IMR-90 (cell line): ENCODE measurements around the gene EPHX1. TPM values are rescaled to one million over a fixed set of nuclear protein-coding genes. Genes with fewer than 3 reads are reported as not detected.
A peak's percentile ranks its signal among the peaks of the same experiment; 100 is the strongest.

ENCODE experiments used
- ATAC-seq: fragments of 200-7000 bp; cut with Tn5 transposase; 2 replicates; pipeline ENCODE4 v1.9.1; 2020; ENCODE audit warnings: low read depth, mild to moderate bottlenecking, moderate library complexity
- BruUV-seq: library from RNA; stranded (reverse); fragments of 400-500 nt; replicated peaks from 2 replicates; lab custom pipeline; 2021; lab: Mats Ljungman, UMichigan
- CTCF ChIA-PET: fragments of 300-600 bp; formaldehyde crosslinking; extraction: SDS; loops from one replicate; lab custom pipeline; 2021; ENCODE audit warnings: antibody characterized with exemption; lab: Yijun Ruan, JAX
- POLR2A ChIA-PET: fragments of 300-600 bp; sonication (Branson Sonifier 250); formaldehyde crosslinking; loops from one replicate; lab custom pipeline; 2022; ENCODE audit warnings: antibody characterized with exemption; ENCODE audit not compliant: unreplicated experiment; lab: Charles Lee
- DNase-seq: peaks from one replicate; pipeline ENCODE4 v3.0.0; 2013
- H2AFZ ChIP-seq: replicated peaks from 2 replicates; pipeline ENCODE3; 2013; ENCODE audit warnings: low read length, mild to moderate bottlenecking; ENCODE audit not compliant: poor library complexity
- H2AK5ac ChIP-seq: 2 replicates; pipeline ENCODE4 v1.6.1; 2013; ENCODE audit warnings: low read depth, low read length, inconsistent platforms
- H2AK9ac ChIP-seq: replicated peaks from 2 replicates; pipeline ENCODE3; 2013; ENCODE audit warnings: mild to moderate bottlenecking, low read depth, low read length, moderate library complexity; ENCODE audit not compliant: poor library complexity
- H2BK120ac ChIP-seq: 2 replicates; pipeline ENCODE4 v1.6.1; 2013; ENCODE audit warnings: low read depth, low read length, inconsistent platforms
- H2BK15ac ChIP-seq: 3 replicates; pipeline ENCODE4 v1.6.1; 2013; ENCODE audit warnings: low read depth, low read length, inconsistent platforms
- H2BK20ac ChIP-seq: 2 replicates; pipeline ENCODE4 v1.6.1; 2013; ENCODE audit warnings: low read depth, mild to moderate bottlenecking, inconsistent platforms, low read length, moderate library complexity
- H2BK5ac ChIP-seq: 2 replicates; pipeline ENCODE4 v1.6.1; 2013; ENCODE audit warnings: mild to moderate bottlenecking, low read depth, low read length, inconsistent platforms; ENCODE audit not compliant: poor library complexity, severe bottlenecking
- H3K14ac ChIP-seq: replicated peaks from 2 replicates; pipeline ENCODE4 v1.6.1; 2013; ENCODE audit warnings: low read depth, low read length, inconsistent platforms
- H3K18ac ChIP-seq: 2 replicates; pipeline ENCODE4 v1.6.1; 2013; ENCODE audit warnings: low read depth, low read length, control low read depth
- H3K23ac ChIP-seq: 2 replicates; pipeline ENCODE4 v1.6.1; 2013; ENCODE audit warnings: low read depth, low read length, inconsistent platforms
- H3K27ac ChIP-seq: 2 replicates; pipeline ENCODE4 v1.5.1; 2013; ENCODE audit warnings: mild to moderate bottlenecking, control low read depth, low read length; ENCODE audit not compliant: insufficient read depth
- H3K27me3 ChIP-seq: 2 replicates; pipeline ENCODE4 v1.6.1; 2013; ENCODE audit warnings: low read length; ENCODE audit not compliant: control insufficient read depth, insufficient read depth
- H3K36me3 ChIP-seq: 2 replicates; pipeline ENCODE4 v1.6.1; 2013; ENCODE audit warnings: low read length, mixed read lengths; ENCODE audit not compliant: control insufficient read depth, insufficient read depth
- H3K4ac ChIP-seq: 2 replicates; pipeline ENCODE4 v1.6.1; 2013; ENCODE audit warnings: low read depth, low read length, inconsistent platforms
- H3K4me1 ChIP-seq: 2 replicates; pipeline ENCODE4 v1.6.1; 2013; ENCODE audit warnings: low read length, mixed read lengths; ENCODE audit not compliant: control insufficient read depth, insufficient read depth
- H3K4me2 ChIP-seq: 2 replicates; pipeline ENCODE4 v1.6.1; 2013; ENCODE audit warnings: low read depth, mild to moderate bottlenecking, control low read depth, low read length, moderate library complexity
- H3K4me3 ChIP-seq: 2 replicates; pipeline ENCODE4 v1.5.1; 2013; ENCODE audit warnings: low read depth, mild to moderate bottlenecking, control low read depth, low read length, moderate library complexity; ENCODE audit not compliant: insufficient read depth
- H3K56ac ChIP-seq: 2 replicates; pipeline ENCODE4 v1.6.1; 2013; ENCODE audit warnings: low read length, inconsistent platforms; ENCODE audit not compliant: insufficient read depth; ENCODE audit errors: extremely low read depth
- H3K79me1 ChIP-seq, 2 experiments: 2 replicates each; pipeline ENCODE4 v1.6.1; 2013; ENCODE audit warnings: low read length in 2 of 2, inconsistent platforms in 1 of 2, low read depth in 1 of 2
- H3K9ac ChIP-seq: 2 replicates; pipeline ENCODE4 v1.6.1; 2013; ENCODE audit warnings: low read depth, low read length, control low read depth
- H3K9me1 ChIP-seq: 2 replicates; pipeline ENCODE4 v1.6.1; 2013; ENCODE audit warnings: low read length, inconsistent platforms; ENCODE audit not compliant: insufficient read depth
- H3K9me3 ChIP-seq: 2 replicates; pipeline ENCODE4 v1.6.1; 2013; ENCODE audit warnings: low read length; ENCODE audit not compliant: control insufficient read depth, insufficient read depth
- H4K20me1 ChIP-seq: 2 replicates; pipeline ENCODE4 v1.6.1; 2013; ENCODE audit warnings: low read length, inconsistent platforms; ENCODE audit not compliant: insufficient read depth
- H4K5ac ChIP-seq: 2 replicates; pipeline ENCODE4 v1.6.1; 2013; ENCODE audit warnings: mild to moderate bottlenecking, low read depth, low read length, control low read depth
- H4K8ac ChIP-seq, 2 experiments: 2 replicates each; pipeline ENCODE4 v1.6.1; 2013; ENCODE audit warnings: low read depth in 2 of 2, low read length in 2 of 2, control low read depth in 1 of 2, inconsistent platforms in 1 of 2
- H4K91ac ChIP-seq: 2 replicates; pipeline ENCODE4 v1.6.1; 2013; ENCODE audit warnings: low read depth, low read length, inconsistent platforms; ENCODE audit not compliant: insufficient read depth
- CEBPB ChIP-seq: IDR thresholded peaks from 2 replicates; pipeline ENCODE4 v1.6.1; 2012; ENCODE audit warnings: low read depth, low read length, improper control_type of control experiment
- CHD1 ChIP-seq: IDR thresholded peaks from 2 replicates; pipeline ENCODE4 v1.6.1; 2012; ENCODE audit warnings: low read depth, low read length, improper control_type of control experiment
- FOS ChIP-seq: fragments of 150-350 bp; IDR thresholded peaks from 2 replicates; pipeline ENCODE4 v1.6.1; 2016; ENCODE audit warnings: low read depth, low read length
- MAZ ChIP-seq: IDR thresholded peaks from 2 replicates; pipeline ENCODE4 v1.6.1; 2012; ENCODE audit warnings: low read depth, mild to moderate bottlenecking, low read length, improper control_type of control experiment, moderate library complexity, borderline replicate concordance
- MXI1 ChIP-seq: IDR thresholded peaks from 2 replicates; pipeline ENCODE4 v1.6.1; 2012; ENCODE audit warnings: low read depth, mild to moderate bottlenecking, low read length, moderate library complexity, borderline replicate concordance
- RAD21 ChIP-seq: IDR thresholded peaks from 2 replicates; pipeline ENCODE4 v1.6.1; 2012; ENCODE audit warnings: low read length, improper control_type of control experiment
- USF2 ChIP-seq: fragments of 150-350 bp; IDR thresholded peaks from 2 replicates; pipeline ENCODE4 v1.6.1; 2017; ENCODE audit warnings: mild to moderate bottlenecking, antibody characterized with exemption, low read length, low read depth
- WGBS, 2 experiments: methylation state at CpG; one replicate each; pipeline versions ENCODE4 v1.1.5 to v1.1.7; 2013; ENCODE audit warnings: missing lambda C conversion rate in 2 of 2; ENCODE audit not compliant: insufficient read length in 1 of 2; ENCODE audit errors: extremely low coverage in 2 of 2; 5-methylcytosine and 5-hydroxymethylcytosine counted together
- dilution Hi-C: fragments of 300-500 bp; cut with HindIII; formaldehyde crosslinking; loops from one replicate; pipeline ENCODE4 v1.14.3; 2018; ENCODE audit warnings: low sequenced_read_pairs; ENCODE audit not compliant: unreplicated experiment
- in situ Hi-C: fragments of 300-500 bp; cut with MboI; formaldehyde crosslinking; loops from 3 replicates; pipeline ENCODE4 v1.14.3; 2019; ENCODE audit warnings: low sequenced_read_pairs, inconsistent platforms, mixed read lengths
- intact Hi-C: fragments of 100-400 bp; cut with micrococcal nuclease; formaldehyde crosslinking; loops from 2 replicates; pipeline ENCODE4 v1.10.0; 2022
- polyA plus RNA-seq, 3 experiments: library from polyadenylated mRNA; depleted of rRNA; stranded (reverse); fragments of >200 nt; gene quantifications; 2 replicates each; pipeline ENCODE4 v1.2.3, GENCODE V29; 2012; ENCODE audit warnings: low replicate concordance in 1 of 3
- total RNA-seq: library from RNA; depleted of rRNA; stranded (reverse); fragments of >200 nt; gene quantifications from 2 replicates; pipeline ENCODE4 v1.2.3, GENCODE V29; 2012

The EPHX1 gene
- total and polyA plus RNA-seq, 2 of the 4 experiments (the other 2 are of a cell fraction) = 20.3 to 46.3 TPM

GRCh38 chr1:225809842-225810578, at the start of gene EPHX1 (continued):
- TF ChIP-seq USF2 = no peak
- TF ChIP-seq RAD21 = peak; percentile 24; the same call in 1 of the 2 replicates

GRCh38 chr1:225760531-225760930, 49.4 kb upstream of the EPHX1 start:
- in situ Hi-C loops (no loop called here), dilution Hi-C loops (no loop called here), intact Hi-C loops (no loop called here)
- CTCF ChIA-PET = interaction anchor here (0.6 kb wide), 1 partner anchor 102 kb away, joined by 3 read pairs; no protein-coding TSS in a partner anchor
- Histone ChIP-seq H2AFZ (no peak overlapping the region), H3K27me3 (no peaks in the 10 kb centered on the region), H3K4ac (no peak overlapping the region), H4K91ac (no peak overlapping the region), H3K9ac (no peak overlapping the region), H4K5ac (no peak overlapping the region), H2BK20ac (no peak overlapping the region), H3K4me1 (peaks cover 24% of the 10 kb centered on the region), H3K56ac (no peak overlapping the region), H3K9me1 (peaks cover 18% of the 10 kb centered on the region), H3K36me3 (no peaks in the 10 kb centered on the region), H4K8ac (no peak overlapping the region), H3K18ac (no peak overlapping the region), H2AK5ac (no peak overlapping the region), H3K27ac (no peak overlapping the region), H3K4me2 (no peak overlapping the region), H3K23ac (no peak overlapping the region), H2BK5ac (no peak overlapping the region), H3K9me3 (no peaks in the 10 kb centered on the region), H2BK15ac (no peak overlapping the region), H3K4me3 (no peak overlapping the region), H3K79me1 (no peaks in the 10 kb centered on the region), H3K14ac (no peak overlapping the region), H4K20me1 (no peaks in the 10 kb centered on the region), H2BK120ac (no peak overlapping the region), H2AK9ac (no peak overlapping the region)
- POLR2A ChIA-PET = no interaction called here
- no peak for DNase-seq
- TF ChIP-seq CHD1 = no peak
- no peak for TF ChIP-seq MAZ
- TF ChIP-seq CEBPB = no peak
- no peak for TF ChIP-seq MXI1
- TF ChIP-seq FOS = no peak
- BruUV-seq = no TSS peak
- 95% methylated on average over 6 of the region's 6 CpGs; no CpG with 5 or more reads in 1 of the 2 experiments for WGBS, 2 experiments
- ATAC-seq = no peak
